GM19193 (cell line): ENCODE results near the gene FOCAD.

Source experiments
- POLR2A ChIP-seq: IDR thresholded peaks from 4 replicates; pipeline ENCODE4 v1.6.1; 2011; ENCODE audit not compliant: insufficient read depth, insufficient read length; ENCODE audit errors: extremely low read depth

The FOCAD gene

DNA sequence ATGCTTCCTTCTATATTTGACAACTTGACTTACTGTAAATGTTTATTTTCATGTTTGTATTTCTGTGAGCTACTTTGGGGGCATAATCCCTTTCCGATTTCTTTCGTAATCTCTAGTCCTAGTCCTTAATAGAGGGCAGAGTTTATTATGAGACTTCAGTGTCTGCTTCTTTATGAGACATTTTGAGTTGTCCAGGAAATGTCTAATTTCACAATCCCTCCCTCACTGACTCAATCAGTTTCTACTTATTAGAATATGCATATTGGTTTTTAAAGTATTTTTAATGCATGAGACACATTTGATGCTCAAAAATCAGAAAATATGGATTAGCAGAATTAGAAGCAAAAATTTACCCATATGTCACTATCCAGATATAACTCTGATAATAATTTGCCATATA, 160.9 kb downstream of the FOCAD start:
- no peak for TF ChIP-seq POLR2A

DNA sequence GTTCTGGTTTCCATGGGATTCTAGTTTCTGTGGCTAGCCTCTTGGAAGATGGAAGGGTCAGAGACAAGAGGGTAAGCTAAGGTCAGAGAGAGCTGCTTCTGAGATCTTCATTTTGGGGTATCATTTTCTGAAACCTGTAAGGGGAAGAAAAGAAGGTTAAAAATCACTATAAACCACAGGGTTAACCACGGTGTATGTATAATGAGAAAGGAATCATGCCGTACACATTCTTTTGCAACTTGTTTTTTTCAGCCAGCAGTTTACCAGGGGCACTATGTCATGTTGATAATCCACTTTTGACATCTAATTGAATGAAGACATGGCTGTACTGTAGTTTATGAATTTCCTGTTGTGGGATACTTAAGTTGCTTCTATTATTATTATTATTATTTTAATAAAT, 164.4 kb downstream of the FOCAD start:
- no peak for TF ChIP-seq POLR2A

DNA sequence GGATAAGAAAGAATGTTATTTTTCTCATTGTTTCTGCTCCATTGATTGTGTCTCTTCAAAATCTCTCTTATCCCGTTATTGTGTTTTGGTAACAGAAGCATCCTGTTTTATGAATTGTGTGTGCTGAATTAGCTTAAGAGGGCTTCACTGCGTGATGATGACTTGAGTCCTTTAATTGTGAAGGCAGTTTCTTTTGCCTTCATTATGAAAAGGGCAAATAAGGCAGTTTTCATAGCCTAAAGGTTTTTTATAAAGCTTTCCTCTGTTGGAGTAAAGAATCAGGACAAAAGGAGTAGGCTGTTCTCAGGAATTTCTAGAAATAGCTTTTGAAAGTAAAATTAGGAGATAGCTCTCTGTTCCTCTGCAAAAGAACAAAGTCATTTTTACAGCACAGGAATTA, 169.8 kb downstream of the FOCAD start:
- no peak for TF ChIP-seq POLR2A

DNA sequence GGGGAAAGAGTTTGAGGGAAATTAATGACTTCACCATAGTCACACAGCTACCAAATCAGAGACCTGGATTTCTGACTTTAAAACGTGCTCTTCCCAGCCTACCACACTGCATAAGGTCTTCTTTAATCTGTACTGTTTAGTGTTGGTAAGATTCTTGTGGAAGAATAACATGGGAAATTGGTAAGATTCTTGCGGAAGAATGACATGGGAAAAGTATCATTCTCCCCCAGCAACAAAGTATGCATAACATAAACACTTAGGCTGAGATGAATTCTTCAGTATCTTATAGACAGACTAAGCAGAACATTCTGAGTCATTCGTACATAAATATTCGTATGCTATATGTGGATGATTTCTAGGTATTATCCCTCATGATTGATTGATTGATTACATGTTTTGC, 170.4 kb downstream of the FOCAD start:
- no peak for TF ChIP-seq POLR2A

DNA sequence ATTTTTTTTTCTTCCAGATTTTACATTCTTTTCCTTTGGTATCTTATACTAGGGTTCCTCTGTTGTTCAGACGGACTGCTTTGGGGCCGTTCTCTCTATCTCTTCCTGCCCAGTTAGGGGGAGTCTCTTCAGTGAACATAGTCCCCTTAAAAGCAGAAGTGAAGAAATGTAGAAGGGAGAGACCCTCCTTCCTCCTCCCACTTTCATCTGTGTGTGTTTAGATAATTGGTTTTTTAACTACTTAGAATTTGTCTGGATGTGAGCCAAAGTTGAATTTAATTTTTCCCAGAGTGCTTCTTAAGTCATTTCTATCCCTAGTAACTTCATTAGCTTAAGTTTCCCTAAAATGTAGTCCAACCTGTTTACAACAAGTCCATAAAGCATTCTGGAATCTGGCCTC, 179.9 kb downstream of the FOCAD start:
- no peak for TF ChIP-seq POLR2A

DNA sequence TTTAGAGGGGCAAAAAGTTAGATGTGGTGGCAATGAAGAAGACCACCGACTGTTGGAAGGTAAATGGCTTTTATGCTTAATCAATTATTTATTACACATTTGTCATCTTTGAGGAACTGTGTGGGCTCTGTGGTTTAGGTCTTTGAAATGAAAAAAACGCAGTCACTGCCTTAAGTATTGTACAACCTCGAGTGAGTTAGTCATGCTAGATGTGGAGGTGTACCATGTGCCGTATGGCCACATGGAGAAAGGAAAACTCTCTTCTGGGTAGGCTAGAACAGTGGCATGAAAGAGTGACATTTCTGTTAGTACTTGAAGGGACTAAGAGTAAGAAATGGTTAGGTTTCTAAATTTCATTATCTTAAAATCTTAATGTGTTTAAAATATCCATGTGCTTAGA, 181.3 kb downstream of the FOCAD start:
- no peak for TF ChIP-seq POLR2A

DNA sequence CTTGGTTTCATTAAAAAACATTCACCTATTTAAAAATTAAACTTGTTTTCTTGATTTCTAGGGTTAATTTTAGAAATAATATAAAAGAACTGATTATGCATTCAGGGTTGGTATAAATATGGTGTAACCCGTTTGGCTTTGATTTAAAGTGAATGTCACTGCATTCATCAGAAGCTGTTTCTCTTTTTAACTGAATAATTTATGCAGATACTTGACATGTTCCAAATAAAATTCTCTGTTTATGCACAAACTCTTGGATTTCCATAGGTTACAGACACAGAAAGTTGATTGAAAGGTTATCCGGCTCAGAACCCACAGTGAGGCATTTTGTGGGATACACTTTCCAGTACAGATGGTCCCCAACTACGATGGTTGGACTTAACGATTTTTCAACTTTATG, 186.1 kb downstream of the FOCAD start:
- TF ChIP-seq POLR2A = no peak

DNA sequence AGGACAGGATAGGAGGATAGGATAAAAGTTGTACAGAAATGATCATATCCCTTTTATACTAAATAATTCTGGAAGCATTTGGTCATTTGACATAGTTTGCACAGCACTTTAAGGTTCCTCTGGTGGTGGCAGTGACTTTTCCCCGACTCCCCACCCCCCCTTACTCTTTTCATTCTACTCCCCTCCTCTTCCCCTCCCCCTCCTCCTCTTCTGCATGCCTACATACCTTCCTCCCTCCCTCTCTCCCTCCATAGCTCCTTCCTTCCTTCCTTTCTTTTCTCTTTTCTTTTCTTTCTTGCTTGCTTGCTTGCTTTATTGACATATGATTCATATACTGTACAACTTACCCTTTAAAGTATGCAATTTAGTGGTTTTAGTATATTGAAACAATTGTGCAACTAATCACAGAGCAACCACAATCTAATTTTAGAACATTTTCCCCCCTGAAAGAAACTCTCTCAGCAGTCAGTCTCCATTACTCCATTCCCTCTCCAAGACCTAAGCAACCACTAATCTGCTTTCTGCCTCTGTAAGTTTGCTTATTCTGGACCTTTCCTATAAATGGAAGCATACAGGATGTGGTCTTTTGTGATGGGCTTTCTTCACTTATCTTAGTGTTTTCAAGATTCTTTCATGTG, 188.4 kb downstream of the FOCAD start:
- no peak for TF ChIP-seq POLR2A

DNA sequence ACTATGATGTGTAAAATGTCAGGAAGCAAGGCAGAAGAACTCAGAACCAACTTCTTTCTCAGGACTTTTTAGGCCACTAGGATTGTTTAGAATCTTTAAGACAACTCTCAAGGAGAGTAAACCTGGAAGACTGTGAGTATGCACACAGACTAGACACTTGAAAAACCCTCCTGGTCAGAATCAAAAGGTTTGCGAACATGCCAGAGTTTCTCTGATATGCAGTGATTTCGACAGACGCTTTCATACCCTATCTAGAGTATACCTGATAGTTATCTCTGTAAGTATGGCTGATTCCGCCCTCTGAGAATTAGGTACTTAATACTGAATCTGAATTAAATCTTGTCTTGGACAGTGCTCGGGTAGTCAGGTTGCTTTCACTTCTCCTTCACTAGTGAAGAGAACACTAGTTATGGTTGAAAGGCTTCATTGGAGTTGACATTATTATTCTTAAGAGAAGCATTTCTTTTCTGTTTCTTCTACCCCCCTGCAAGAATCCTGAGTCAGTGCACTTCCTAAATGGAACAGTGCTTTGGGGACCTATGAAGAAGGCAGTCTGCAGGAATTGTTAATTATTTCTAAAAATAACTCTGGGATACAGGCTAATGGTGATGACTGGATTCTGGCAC, 189.3 kb downstream of the FOCAD start:
- no peak for TF ChIP-seq POLR2A

DNA sequence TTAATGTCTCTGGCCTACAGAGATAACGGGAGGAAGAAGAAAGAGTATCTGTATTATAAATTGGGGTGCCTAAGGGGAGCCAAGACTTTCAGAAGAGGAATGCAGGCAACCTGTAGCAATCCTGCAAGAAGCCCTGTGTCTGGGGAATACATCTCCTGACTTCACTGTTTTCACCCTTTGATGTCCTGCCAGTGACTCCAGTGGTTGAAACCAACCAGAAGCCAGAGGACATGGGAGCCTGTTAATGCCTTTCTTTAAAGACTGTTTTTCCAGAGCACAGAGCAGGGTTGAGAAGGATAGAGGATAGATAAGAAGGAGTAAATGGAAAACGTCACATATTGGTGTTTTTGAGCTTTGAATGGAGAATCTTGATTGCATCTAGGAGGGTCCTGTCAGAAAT, 196.2 kb downstream of the FOCAD start:
- TF ChIP-seq POLR2A = no peak

DNA sequence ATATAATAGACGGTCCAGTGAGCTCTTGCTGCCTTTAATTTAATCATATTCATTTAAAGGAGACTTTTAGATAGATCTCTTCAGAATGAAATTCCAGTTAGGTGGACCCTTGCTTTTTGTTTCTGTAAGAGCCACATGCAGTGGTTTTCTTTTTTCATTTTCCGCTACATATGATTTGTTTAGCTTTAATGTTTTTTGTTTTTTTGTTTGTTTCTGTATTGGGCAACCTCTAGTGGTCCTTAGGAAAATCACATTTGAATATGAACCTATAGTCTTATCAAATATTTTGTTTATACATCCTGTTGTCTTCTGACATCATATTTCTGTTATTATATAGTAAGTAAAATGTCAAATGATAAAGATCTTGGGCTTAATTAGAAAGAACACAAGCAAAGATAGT, 196.6 kb downstream of the FOCAD start:
- TF ChIP-seq POLR2A = no peak

DNA sequence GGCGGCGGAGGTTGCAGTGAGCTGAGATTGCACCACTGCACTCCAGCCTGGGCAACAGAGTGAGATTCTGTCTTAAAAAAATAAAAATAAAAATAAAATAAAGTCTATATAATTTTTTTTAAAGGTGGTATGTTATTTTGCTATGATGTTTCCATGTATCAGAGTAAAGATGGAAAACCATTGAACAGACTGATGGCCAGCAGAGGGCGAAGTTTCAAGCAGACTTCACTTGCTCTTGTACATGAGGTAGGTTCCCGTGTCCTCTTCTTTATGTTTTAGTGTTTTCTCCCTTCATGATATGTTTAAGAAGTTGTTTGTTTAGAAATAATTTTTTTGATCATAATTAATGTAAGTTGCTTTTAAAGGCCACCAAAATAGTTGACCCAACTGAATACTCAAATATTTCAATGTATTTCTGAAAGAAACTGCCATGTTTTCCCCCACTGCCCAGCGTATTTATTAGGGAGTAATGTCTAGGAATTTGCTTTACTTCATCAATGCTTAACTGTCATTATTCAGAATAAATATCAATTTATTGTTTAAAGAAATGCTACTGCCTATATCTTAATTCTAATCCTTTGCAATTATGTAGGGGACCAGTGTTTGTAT, 201.0 kb downstream of the FOCAD start:
- TF ChIP-seq POLR2A = no peak

DNA sequence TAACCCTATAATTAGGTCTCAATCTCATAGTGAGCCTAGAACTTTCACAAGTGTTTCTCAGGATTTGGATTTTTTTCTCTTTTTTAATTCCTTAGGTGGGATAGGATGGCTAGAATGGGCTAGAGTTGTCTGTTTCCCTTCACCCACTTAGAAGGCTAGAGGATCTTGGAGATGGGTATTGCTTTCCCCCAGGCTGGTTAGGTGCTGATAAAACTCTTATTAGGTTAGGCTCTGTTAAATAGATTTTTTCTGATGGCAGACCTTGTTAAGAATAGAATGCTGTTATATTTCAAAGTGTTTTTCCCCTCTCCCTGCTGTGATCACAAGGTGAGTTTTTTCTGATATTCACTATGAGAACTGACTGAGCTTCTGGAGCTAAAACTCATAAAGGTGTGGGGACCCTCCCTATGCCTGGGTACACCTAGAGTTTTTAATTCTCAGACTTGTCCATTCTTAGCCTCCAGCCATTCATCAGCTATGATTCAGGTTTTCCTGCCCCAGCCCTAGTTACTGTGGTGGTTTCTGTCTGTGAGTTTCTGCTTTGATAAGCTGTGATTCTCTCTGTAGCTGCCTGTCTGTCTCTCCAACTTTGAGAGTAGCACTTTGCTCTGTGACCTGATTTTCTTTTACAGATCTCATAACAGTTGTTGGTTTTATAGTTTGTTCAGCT, 215.0 kb downstream of the FOCAD start:
- no peak for TF ChIP-seq POLR2A

DNA sequence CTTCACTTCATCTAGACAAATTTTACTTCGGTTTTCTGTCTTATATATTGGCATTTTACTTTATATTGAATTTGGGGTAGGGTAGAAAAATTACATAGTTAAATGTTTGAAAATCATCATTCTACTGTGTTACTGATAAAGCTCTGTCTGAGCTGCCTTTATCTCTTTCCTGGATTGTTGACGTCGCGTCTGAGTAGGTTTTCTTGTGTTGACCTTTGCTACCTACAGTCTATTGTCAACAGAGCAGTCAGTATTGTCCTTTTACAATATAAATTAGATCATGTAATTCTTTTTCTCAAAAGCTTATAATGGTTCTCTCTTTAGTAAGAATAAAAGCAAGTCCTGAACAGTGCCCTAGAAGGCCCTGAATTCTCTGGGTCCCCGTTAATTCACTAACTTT, 219.2 kb downstream of the FOCAD start:
- no peak for TF ChIP-seq POLR2A

DNA sequence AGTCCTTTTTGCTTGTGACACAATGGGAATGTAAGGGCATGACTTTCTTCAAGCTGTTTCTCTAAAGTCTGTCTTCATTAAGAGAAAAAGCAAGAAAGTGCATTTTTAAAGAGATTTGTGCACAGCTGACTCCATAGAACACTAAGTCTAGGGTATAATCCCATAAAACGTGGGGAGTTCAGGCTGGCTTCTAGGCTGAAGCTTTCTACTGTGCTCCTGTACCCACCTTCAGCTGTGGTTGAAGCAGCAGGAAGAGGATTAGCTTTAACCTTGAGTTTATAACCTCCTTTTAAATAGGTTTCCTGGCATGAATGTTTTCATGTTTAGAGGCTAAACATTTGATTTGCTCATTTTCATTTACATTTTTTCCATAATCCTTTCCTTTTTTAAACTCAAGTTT, 220.9 kb downstream of the FOCAD start:
- no peak for TF ChIP-seq POLR2A

DNA sequence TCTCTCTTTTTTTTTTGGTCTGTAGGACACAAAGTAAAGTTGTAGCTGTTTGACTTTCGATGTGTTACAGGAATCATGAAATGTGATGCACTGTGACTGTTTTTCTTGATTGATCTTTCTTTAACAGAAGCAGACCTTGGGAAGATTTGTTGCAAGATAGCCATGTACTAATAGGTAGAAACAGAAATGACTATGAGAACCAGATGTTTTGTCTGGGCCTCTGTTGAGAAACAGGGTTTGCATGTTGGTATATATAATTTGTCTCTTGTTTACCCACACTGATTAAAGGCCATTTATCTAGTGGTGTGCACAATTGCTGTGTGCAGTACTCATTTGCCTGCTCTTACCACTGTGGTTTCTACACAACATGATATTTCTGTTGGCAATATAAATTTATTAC, 222.3 kb downstream of the FOCAD start:
- no peak for TF ChIP-seq POLR2A
